ENCODE data around the gene RAI14.

The RAI14 gene

GRCh38 chr5:34831303-34831702 is 175.2 kb downstream of the RAI14 start:
- DNase-seq: no peak

DNA sequence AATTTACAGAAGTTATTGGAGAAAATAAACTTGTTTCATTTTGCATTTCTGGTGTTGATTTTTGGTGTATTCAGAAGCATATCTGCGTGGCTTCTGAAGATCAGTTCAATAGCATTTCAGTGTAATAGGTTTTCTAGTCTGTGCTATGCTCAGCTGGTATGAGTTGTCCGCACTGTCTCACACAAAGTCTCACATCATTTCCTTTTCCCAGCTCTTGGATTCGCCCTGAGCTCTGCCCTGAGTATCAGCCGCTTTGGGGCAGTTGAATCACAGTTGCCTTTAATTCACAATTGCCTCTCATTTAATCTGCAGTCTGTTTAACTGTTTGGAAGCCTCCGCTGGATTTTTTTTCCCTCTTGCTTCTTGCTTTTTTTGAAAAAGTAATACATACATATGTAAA is 176.4 kb downstream of the RAI14 start:
- DNase-seq: no peak

DNA sequence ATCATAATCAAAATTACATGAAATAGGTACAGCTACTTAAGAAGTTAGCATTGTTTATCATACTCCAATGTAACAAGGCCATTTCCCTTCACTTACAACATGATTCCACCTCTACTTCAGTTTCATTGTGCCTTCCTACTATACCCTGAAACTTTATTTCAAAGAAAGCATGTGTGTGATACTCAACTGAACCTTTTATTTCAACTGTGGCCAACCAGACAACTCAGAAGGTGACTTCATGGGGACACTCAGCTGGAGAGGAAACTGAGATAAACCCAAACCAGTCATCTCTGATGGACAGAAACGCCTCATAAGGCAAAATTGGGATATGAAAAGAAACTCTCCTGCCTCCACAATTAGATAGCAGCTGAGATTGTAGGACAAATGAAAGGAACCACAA is 177.0 kb downstream of the RAI14 start:
- DNase-seq: no peak

DNA sequence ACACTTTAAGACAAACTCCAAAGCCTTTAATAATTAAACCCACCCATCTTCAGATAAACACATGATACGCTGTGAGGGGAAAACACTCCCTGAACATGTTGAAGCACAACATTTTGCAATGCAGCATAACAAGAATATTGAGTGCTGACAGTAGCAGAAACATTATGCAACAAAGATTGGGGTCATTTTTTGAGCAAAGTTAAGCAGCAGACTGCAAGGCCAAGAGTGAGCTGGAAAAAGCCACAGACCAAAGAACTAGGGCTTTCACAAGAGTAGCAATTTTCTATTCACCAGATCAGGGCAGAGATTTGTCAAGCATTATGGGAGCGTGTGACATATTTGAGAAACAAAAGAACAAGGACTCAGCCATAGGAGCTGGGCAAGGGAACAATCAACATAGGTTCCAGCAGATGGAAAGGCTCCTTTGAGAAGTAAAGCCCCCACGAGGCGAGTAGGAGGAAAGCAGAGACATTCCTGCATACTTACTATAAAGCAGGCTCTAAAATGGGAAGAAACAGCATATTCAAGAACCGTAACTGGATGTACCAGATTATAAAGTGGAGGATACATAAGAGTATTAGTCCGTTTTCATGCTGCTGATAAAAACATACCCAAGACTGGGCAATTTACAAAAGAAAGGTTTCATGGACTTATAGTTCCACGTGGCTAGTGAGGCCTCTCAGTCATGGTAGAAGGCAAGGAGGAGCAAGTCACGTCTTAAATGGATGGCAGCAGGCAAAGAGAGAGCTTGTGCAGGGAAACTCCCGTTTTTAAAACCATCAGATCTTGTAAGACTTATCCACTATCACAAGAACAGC is 178.1 kb downstream of the RAI14 start:
- no peak for DNase-seq

DNA sequence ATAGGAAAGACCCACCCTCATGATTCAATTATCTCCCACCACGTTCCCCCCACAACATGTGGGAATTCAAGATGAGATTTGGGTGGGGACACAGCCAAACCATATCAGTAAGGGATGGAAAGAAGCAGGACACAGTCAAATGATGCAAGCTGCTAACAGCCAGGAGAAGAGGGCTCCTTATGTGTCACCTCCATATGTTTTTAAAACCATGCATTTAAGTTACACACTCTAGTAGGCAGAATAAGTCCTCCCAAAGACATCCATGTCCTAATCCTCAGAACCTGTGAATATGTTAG is 178.6 kb downstream of the RAI14 start:
- DNase-seq: no peak

DNA sequence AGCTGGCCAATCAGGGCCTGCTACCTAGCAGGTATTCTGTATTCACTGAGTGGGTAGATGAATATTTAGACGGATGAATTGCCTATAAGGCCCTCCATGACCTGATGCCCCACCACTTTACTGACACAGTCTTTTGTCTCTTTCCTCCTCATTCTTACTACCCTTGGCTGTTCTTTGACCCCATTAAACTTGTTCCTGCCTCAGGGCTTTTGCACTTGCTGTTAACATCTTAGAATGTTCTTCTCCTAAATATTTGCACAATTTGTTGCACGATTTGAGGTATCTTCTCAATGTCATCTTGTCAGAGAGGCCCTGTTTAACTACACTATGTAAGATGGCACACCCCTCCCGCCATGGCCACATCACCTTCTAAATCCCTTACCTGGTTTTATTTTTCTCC is 179.5 kb downstream of the RAI14 start:
- no peak for DNase-seq

- DNase-seq: peak; percentile 85
These were observed 182.9 kb downstream of the RAI14 start, which contains the start of gene TTC23L for GRCh38 chr5:34838785-34839714. TTC23L (plus strand) TSS chr5:34839164; CDS start chr5:34840672, 1,508 bp downstream.

DNA sequence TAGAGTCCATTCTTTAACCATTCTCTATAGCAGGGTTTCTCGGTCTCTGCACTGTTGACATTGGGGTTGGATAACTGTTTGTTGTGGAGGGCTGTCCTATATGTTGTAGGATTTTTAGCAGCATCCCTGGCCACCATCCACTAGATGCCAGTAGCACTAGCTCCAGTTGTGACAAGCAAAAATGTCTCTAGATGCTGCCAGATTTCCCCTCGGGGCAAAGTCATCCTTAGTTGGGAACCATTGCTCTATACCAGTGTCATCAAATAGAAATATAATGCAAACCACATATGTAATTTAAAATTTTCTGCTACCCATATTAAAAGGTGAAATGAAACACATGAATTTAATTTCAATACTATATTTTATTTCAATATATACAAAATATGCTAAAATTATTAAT is 185.7 kb downstream of the RAI14 start:
- DNase-seq: no peak

DNA sequence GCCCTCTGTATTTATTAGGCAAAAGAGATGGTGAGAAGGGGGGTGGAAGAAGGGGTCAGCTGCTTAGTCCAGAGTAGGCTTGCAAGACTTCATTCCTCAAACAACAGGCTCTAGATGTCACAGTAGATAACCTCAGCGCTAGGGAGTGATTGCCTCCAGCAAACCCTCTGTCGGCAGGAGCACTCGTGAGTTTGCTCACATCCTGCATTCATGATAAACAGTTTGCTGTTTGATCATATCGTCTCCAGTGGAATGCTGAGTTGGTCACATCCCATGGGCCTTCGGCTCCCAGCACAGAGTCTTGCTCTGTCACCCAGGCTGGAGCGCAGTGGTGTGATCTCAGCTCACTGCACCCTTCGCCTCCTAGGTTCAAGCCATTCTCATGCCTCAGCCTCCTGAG is 186.4 kb downstream of the RAI14 start:
- DNase-seq: no peak

DNA sequence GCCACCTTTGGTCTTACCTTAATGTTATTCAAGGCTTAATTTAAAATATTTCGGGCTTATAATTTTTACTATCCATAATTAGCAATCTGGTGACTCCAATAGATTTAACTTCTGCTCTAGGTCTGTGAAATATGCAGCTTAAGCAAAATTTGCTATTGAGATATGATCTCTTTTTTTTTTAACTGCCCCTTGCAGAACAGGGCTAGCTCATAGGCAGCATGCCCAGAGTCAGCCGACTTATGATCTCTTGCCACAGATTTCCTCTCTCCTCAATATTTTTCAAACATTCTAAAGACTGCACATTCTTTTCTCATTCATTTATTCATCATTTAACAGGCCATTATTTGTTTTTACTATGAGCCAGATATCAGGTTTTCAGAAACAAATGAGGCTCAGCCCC is 187.4 kb downstream of the RAI14 start:
- no peak for DNase-seq

DNA sequence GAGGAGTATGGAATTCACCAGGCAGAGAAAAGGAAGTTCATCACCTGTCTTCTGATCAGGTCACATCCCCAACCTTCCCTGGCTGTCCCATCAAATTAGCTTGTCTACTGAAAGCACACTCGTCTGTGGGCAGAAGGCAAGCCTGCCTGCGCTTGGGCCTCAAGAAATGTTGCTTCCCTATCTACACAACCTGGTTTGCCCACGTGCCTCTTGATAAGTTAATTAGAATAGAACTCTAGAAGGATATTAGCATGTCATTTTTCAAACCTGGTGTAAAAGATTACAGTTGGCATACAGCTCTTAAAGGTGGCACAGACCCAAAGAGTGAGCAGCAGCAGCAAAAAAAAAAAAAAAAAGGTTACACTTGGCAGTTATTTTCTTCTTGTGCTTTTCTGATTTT is 188.0 kb downstream of the RAI14 start:
- no peak for DNase-seq

GRCh38 chr5:34844999-34845398 is 188.9 kb downstream of the RAI14 start:
- DNase-seq: no peak

- no peak for DNase-seq
These were observed 190.9 kb downstream of the RAI14 start for GRCh38 chr5:34847056-34847455.

GRCh38 chr5:34847552-34847951 is 191.4 kb downstream of the RAI14 start:
- no peak for DNase-seq

DNA sequence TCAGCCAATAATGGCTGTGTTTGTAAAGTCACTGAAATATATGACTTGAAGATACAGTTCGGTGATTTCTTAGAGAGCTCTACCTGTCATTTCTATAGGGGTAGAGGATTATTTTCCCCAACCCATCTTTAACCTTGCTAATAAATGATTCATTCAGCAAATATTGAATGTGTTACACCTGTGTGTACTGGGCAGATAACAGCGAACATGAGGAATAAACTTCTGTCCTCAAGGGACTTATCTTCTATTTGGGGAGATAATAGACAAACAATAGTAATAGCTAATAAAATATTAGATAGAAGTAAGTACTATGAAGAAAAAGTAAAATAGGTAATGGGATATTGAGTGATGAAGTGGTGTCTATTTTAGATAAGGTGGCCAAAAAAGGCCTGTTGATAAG is 192.1 kb downstream of the RAI14 start:
- no peak for DNase-seq

DNA sequence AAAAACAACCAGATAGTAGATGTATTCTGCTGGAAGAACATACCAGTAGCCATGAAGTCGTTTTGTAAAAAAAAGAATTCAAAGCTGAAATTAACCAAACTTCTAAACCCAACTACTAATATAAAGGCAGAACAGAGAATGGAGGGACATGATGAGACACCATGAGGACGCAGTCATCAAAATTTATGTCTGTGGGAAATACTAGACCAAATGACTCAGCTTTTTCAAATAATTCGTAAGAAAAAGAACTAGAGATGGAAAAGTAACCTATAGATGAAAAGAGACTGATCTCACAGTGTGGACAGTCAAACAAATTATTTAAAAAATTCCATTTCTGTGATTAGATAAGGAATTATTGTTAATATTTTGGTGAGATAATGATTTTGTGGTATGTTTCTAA is 193.1 kb downstream of the RAI14 start:
- no peak for DNase-seq

DNA sequence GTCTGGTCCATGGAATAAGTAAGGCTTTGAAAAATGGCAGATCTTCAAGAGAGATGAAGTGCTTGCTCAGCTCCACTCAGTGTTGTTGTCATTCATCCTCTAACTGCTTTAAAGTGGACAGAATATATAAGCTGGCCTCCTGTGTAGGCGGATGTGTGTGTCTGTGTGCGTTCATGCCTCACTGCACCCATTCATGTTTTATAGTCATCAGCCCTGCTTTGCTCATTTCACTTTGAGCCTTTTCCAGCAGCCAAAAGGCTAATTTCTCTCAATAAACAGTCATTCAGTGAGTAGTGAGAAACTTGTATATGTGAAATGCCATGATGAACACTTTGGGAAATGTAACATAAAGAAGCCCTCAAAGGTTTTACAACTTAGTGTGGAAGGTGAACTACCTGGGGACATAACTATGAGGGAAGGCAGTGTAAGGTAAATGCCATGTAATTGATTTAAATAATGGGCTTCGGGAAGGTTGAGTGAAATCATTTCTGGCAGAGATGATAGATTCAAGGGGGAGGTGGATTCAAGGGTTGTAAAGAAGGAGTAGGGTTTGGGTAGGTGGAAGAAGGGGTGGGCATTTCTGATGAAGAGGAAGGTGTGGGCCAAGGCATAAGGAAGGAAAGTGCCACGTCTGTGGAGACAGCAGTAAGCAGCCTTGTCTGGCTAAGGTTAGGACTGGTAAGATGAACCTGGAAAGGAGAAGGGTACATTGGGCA is 198.5 kb downstream of the RAI14 start:
- DNase-seq: no peak

DNA sequence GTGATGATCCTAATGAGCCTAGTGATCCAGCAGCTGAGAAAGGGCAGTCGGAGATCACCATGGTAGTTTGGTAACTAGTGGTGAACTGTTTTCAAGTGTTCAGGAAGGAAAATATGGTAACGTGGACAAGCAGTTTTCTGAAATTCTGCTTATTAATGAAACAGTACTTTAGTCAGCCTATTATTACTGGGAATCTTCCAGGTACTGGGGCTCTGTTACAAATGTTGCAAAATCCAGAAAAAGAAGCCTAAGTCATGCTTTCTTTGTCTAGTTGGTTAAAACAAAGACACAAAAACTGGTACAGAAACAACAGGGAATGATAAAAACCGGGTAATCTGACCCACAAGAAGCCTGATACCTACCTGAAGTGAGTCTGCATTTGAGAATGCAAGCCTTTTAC is 201.0 kb downstream of the RAI14 start:
- DNase-seq: no peak

DNA sequence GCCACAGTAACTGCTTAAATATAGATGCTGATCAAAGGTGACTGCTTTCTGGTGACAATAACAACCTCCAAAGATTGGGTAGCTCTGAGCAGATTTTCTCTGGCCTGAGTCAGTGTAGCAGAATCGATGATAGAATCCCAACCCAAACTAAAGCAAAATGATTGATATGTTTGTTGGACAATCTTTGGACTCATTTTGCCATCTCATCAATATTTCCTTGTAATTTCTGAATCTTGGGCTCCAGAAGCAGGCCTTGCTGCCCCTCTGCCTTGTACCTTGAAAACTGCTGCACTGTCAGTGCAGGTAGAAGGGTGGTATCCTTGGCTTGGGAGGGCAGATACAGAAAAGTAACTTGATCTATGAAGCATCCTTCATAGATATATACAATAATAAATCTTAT is 201.8 kb downstream of the RAI14 start:
- no peak for DNase-seq

GRCh38 chr5:34858790-34859189 is 202.7 kb downstream of the RAI14 start:
- DNase-seq: no peak

- no peak for DNase-seq
These were observed 203.1 kb downstream of the RAI14 start for GRCh38 chr5:34859253-34859652.

- no peak for DNase-seq
These were observed 207.8 kb downstream of the RAI14 start for GRCh38 chr5:34863946-34864345.

- DNase-seq: no peak
These were observed 209.0 kb downstream of the RAI14 start for GRCh38 chr5:34865091-34865490.

All from activated gamma-delta T cell (primary cell).